ENCODE data around the gene UGT1A10.

DNA sequence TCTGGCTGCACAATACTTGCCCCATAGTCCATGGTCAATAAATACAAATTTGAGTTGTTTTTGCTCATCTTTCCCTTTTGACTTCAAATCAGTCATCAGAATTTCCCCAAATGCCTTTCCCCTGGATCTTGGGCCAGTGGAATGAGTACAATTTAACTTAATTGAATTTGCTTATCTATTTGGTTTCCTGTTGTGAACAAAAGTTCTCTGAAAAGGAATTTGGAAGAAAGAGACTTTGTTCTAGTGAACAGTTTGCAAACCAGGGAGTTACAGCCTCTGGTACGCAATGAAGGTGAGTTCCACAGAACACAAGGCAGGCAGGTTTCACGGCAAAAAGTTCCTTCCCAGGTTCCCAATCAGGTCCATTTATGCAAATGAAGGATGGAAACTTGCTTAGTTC, 122.6 kb downstream of the UGT1A10 start:
- TF ChIP-seq, protein P1, sequence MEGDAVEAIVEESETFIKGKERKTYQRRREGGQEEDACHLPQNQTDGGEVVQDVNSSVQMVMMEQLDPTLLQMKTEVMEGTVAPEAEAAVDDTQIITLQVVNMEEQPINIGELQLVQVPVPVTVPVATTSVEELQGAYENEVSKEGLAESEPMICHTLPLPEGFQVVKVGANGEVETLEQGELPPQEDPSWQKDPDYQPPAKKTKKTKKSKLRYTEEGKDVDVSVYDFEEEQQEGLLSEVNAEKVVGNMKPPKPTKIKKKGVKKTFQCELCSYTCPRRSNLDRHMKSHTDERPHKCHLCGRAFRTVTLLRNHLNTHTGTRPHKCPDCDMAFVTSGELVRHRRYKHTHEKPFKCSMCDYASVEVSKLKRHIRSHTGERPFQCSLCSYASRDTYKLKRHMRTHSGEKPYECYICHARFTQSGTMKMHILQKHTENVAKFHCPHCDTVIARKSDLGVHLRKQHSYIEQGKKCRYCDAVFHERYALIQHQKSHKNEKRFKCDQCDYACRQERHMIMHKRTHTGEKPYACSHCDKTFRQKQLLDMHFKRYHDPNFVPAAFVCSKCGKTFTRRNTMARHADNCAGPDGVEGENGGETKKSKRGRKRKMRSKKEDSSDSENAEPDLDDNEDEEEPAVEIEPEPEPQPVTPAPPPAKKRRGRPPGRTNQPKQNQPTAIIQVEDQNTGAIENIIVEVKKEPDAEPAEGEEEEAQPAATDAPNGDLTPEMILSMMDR (IDR thresholded peaks at IDR 0.05; ENCODE audit: low read depth, low read length), result no peak
- TF ChIP-seq MAX (IDR thresholded peaks at IDR 0.05; ENCODE audit: low read depth, low read length) (no peak), POLR2A (IDR thresholded peaks at IDR 0.05; ENCODE audit: extremely low read depth, insufficient read length) (no peak)
